T-helper 9 cell (primary cell): ENCODE measurements around the gene TMUB1.
"Not testable (repeated sequence)": the region's sequence is repeated elsewhere in the genome, so short reads cannot be mapped to it uniquely, and the experiment has no call there.

Experiments
- DNase-seq: peaks from one replicate; pipeline ENCODE4 v3.0.0-alpha.2; 2020

The TMUB1 gene

DNA sequence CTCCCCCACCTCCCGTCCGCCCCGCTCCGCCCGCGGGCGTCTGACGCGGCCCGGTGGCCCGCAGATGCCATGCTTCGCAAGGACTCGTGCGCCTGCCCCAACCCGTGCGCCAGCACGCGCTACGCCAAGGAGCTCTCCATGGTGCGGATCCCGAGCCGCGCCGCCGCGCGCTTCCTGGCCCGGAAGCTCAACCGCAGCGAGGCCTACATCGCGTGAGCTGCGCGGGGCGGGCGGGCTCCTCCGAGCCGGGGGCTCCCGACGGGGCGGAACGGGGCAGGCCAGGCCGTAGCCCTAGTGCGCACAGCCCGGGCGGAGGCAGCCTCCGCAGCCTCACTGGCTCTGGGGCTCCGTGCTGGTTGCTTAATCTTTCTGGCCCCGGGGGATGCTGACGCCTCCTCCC, 32.2 kb downstream of the TMUB1 start:
- DNase-seq, result peak; percentile 43

DNA sequence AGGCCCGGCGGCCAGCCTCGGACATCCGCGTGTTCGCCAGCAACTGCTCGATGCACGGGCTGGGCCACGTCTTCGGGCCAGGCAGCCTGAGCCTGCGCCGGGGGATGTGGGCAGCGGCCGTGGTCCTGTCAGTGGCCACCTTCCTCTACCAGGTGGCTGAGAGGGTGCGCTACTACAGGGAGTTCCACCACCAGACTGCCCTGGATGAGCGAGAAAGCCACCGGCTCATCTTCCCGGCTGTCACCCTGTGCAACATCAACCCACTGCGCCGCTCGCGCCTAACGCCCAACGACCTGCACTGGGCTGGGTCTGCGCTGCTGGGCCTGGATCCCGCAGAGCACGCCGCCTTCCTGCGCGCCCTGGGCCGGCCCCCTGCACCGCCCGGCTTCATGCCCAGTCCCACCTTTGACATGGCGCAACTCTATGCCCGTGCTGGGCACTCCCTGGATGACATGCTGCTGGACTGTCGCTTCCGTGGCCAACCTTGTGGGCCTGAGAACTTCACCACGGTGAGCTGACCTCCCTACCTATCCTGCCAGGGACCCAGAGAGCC, 34.3 kb downstream of the TMUB1 start:
- no peak for DNase-seq

DNA sequence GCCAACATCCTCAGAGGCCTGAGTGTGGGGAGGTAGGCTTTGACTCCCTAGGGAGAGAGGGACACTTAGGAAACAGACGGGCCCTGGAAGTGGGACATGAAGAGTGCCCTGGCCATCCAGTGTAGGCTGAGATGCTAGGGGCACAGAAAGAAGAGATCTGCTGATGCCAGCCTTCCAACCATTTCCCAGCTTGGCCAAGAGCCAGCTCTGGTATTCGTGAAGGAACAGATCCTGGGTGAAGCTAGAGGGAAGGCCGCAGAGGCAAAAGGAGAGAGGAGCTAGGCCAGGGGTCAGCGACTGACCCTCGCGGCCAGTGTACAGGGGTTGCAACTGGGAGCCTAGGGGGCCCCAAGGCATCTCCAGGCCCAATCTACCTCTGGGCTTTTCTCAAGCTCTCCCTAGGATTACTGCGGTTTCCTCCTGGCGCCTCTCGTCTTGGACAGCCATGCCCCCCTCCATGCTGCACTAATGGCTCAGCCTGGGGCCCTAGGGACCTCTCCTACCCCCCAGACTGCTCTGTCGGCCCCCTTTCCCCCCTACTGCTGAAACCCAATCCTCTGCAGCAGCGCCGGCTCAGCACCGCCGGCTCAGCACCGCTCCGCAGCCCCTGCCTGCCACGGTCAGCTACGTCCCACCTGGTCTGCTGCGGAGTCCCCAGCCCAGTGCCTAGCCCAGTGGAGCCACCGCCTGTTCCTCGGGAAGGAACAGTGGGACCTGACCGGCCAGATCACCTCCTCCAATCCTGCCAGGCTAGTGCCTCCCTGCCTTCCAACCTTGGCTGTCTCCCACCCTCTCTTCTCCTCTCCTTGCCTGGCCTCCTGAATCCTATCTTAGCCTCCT, 35.1 kb downstream of the TMUB1 start, which contains the start of gene ASIC3:
ASIC3 (plus strand) TSS at position 556 of the 840 bp plus-strand sequence. CDS start 355 bp downstream, outside the sequence.
- no peak for DNase-seq

DNA sequence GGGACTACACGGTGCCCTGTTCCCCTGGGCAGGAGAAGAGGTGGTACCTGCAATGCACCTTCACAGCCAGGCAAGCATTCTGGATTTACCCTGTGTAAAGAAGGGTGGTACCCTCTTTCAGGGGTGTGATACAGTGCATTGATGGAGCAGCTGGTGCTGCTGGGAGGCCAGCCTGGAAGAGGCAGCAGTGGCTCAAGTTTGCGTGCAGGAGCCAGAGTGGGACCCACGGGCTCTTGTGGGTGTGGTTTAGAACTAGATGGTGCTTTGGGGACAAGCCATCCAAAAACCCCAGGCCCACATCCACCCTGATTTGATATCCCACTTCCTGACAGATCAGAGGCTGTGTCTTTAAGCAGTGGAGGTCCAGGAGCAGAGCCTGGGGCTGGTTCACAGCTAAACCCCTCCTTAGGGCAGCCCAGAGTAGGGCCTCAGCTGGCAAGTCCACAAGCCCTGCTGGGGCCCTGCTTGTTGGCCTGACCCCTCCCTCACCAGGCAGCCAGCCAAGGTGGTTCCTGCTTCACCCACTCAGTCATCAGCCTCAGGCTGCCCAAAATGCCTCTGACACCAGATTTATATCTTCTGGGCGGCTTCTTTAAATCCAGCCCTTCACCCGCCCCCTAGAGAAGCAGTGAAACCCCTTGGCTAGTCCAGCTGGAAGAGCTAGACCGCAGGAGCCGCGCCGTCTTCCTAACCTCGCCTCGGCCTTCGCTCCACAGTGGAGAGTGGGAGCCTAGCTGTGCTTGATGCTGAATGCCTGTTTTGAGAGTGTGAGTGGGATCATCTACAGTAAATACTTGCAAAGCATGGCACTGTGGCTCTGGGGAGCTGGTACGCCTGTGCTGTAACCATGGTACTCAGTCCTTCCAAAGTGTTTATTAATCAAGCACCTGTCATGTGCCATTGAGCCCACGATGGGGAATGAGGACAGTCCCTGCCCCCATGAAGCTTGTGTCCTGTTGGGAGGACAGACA, 36.4 kb downstream of the TMUB1 start:
- no peak for DNase-seq

DNA sequence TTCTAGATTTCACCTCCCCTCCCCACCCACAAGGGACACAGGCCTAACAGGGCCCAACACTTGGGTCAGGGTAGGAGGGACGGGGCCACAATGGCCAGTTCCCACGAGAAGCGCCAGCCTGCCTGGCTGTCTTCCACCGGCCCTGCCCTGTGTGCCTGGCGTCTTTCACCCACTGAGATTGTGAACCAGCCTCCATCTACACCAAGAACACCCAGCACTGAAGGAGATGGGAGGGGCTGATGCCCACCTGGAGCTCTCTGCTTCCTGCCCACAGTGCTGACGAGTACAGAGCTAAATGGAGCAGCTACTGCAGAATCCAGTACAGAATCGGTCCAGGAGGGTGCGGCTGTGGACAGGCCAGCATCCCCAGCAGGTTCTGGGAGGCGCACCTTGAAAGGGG, 37.3 kb downstream of the TMUB1 start:
- no peak for DNase-seq

DNA sequence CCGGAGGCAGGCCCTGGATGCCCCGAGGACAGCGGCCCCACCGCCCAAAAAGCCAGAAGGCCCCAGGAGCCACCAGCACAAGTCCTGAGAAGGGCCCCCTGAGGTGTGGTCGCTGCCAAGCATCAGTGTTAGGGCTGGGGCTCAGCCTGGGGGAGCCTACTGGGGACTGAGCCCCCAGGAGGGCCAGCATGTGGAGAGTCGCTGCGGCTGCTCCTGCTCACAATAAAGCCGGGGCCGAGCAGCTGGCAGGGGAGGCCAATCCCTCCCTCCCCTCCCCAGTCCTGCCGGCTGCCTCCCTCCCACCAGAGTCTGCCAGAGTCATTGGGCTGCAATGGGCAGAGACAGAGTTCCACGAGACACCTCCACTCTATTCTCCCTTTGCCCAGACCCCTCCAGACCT, 38.0 kb downstream of the TMUB1 start:
- no peak for DNase-seq

DNA sequence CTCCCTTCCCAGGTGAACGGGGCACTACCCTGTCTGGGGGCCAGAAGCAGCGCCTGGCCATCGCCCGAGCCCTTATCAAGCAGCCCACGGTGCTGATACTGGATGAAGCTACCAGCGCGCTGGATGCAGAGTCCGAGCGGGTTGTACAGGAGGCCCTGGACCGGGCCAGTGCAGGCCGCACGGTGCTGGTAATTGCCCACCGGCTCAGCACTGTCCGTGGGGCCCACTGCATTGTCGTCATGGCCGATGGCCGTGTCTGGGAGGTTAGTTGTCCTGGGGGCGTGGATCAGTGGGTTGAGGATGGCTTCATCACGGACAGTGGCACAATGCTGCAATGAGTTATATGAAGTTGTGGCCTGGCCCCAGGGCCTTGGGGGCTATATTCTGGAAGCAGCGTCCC, 39.3 kb downstream of the TMUB1 start:
- no peak for DNase-seq

DNA sequence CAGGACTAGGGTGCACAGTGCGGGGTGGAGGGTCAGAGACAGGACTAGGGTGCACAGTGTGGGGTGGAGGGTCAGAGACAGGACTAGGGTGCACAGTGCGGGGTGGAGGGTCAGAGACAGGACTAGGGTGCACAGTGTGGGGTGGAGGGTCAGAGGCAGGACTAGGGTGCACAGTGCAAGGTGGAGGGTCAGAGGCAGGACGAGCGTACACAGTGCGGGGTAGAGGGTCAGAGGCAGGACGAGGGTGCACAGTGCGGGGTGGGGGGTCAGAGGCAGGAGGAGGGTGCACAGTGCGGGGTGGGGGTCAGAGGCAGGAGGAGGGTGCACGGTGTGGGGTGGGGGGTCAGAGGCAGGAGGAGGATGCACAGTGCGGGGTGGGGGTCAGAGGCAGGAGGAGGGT, 39.8 kb downstream of the TMUB1 start:
- not testable (repeated sequence) for DNase-seq

DNA sequence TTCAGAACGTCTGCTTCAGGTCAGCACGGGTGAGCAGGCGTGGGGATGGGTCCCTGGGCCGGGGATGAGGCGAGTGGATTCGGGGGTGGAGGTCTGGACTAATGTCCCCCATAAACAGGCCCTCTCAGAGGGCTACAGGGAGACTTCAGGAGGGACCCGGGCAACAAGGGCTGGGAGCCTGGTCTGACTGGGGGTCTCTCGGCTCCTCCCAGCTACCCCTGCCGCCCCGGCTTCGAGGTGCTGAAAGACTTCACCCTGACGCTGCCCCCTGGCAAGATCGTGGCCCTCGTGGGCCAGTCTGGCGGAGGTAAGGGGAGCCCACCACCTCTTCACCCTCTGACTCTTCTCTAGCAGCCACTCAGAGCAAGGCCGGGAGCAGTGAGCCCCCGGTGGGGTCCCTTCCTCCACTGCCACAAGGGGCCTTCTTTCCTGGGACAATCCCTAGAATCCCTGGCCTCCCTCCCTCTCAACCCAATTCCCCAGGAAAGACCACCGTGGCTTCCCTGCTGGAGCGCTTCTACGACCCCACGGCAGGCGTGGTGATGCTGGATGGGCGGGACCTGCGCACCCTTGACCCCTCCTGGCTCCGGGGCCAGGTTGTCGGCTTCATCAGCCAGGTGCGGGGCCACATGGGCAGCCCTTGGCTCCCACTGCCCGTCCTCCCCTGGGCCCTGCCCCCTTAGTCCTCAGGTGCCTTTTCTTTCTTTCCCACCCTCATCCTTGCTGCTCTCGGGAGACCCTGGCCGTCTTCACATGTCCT, 42.5 kb downstream of the TMUB1 start:
- DNase-seq, result no peak

DNA sequence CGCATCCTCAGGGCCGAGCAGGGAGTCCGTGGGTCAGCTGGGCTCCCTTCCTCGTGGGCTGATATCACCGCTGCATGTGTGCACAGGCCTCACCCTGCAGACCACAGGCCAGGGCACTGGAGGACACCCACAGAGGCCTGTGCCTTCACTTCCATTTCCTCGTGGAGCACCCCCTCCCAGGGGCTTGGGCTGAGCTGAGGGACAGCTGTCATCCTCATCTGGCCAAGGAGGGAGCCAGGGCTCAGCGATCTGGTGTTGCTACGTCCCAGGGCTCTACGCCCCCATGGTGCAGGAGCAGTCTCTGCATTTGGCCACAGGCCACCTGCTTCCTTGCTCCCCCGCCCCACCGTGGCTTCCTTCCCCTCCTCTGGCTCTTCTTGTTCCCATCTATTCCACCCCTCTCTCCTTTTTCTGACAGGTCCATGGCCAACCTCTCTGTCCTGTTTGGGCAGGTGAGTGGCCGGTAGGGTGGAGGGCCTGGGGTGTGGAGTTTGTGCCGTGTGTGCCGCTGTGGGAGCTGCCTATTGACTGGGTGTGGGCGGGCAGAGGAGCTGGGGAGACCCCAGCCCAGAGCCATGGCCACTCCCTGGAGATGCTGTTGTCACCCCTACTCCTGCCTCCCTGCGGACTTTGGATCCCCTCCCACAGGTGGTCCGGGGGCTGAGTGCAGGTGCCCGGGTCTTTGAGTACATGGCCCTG, 43.3 kb downstream of the TMUB1 start:
- no peak for DNase-seq

DNA sequence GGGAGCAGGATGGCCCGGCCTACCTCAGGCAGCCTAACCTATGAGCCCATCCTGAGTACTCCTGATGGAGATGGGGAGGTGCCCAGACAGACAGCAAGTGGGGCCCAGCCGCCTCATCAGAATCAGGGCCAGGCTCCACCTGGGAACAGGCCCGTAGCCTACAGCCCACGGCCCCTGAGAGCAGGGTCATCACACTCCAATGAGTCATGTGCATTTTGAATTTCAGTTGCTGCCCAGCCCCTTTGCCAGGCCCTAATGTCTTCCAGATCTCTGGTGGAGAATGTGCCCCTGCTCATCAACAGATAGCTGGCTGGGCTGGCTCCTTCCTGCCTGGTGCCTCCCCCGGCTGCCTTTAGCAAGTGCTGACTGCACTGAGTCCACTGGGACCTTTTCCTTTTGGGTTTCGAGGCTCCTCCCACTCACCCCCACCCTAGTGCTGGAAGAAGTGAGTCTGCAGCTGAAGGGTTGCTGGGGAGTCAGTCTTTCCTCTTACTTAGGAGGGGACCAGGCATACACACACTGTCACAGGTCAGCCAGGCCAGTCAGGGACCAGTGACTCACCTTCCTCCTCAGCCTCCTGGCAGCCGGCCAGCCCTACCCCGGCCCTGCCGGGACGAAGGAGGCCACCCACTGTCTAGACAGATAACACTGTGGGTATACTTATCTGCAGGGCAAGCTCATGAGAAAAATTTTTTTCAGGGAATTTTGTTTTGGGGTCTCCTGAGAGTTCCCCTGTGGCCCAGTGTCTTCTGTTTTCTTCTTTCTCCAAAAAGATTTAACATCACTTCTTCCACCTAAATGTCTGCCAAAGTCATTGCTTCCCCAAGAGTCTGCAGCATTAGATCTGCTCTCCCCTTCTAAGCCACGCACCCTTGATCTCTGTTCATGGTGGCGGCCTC, 44.1 kb downstream of the TMUB1 start:
- DNase-seq, result peak; percentile 20

DNA sequence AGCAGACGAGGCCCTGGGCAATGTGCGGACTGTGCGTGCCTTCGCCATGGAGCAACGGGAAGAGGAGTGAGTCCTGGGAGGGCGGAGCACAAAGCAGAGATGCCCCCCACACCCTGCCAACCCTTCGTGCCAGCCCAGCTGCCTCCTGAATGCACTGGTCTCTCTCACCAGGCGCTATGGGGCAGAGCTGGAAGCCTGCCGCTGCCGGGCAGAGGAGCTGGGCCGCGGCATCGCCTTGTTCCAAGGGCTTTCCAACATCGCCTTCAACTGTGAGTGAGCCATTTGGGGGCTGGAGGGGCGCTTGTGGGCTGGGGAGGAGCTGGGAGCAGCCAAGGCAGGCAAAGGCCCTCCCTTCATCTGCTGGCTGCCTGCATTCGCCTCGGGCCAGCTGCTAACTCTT, 47.4 kb downstream of the TMUB1 start:
- DNase-seq, result no peak

DNA sequence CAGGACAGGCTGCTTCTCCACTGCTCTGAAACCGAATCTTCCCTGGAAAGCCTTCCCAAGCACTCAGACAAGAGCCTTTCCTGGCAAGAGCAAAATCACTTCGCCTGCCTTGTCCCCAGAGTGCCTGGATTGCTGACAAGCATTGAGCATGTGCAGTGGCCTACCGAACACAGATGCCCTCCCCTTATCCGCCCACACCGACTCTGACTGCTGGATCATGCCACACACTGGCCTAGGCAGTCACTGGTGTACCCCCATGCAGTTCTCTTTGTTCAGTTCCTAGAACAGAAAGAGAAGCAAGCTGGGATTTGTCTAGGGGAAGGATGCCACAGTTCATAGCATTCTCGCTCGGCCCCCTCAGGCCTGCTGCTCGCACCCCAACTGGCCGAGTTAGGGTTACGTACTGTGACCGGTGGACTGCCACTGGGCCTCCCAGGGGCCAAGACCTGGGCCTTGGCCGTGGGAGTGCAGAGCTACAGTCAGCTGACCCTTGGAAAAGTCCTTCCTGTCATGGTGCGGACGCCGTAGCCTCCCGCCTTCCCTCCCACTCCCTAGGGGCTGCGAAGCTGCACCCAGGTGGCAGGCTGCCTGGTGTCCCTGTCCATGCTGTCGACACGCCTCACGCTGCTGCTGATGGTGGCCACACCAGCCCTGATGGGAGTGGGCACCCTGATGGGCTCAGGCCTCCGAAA, 48.1 kb downstream of the TMUB1 start:
- no peak for DNase-seq

DNA sequence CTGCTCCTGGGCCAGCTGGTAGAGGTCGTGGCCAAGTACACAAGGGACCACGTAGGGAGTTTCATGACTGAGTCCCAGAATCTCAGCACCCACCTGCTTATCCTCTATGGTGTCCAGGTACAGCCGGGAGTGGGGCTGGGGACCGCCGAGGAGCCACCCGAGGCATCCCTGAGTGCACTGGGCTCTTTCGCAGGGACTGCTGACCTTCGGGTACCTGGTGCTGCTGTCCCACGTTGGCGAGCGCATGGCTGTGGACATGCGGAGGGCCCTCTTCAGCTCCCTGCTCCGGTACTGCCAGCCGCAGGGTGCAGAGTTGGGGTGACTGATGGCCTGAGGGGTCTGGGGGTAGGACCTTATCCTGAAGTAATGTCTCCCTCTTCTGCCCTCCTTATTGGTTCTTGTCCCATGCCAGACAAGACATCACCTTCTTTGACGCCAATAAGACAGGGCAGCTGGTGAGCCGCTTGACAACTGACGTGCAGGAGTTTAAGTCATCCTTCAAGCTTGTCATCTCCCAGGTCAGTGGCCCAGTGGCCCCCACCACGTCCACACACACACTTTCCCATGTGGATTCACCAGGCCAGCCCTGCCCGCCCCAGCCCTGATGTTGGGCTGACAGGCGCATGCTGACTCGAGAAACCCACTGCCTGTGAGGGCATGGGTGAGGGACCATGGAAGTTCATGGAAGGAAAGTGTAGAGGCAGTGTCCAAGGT, 48.8 kb downstream of the TMUB1 start:
- DNase-seq, result no peak

DNA sequence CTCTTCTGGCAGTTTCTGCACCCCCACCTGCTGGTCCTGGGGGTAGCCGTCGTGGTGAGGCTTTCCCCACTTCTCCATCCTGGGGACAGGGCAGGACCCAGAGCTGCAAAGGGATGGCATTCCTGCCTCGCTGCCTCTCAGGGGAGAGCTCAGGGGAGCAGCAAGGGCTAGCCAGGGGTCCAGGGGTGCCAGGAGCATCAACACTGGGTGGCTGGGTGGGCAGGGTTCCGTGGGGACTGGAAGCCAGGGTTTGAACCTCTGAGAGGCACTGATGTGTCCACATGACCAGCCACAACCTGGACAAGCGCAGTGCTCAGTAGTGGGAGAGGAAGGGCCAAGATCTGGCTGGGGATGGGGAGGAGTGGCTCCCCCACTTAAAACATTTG, 49.4 kb downstream of the TMUB1 start:
- no peak for DNase-seq

DNA sequence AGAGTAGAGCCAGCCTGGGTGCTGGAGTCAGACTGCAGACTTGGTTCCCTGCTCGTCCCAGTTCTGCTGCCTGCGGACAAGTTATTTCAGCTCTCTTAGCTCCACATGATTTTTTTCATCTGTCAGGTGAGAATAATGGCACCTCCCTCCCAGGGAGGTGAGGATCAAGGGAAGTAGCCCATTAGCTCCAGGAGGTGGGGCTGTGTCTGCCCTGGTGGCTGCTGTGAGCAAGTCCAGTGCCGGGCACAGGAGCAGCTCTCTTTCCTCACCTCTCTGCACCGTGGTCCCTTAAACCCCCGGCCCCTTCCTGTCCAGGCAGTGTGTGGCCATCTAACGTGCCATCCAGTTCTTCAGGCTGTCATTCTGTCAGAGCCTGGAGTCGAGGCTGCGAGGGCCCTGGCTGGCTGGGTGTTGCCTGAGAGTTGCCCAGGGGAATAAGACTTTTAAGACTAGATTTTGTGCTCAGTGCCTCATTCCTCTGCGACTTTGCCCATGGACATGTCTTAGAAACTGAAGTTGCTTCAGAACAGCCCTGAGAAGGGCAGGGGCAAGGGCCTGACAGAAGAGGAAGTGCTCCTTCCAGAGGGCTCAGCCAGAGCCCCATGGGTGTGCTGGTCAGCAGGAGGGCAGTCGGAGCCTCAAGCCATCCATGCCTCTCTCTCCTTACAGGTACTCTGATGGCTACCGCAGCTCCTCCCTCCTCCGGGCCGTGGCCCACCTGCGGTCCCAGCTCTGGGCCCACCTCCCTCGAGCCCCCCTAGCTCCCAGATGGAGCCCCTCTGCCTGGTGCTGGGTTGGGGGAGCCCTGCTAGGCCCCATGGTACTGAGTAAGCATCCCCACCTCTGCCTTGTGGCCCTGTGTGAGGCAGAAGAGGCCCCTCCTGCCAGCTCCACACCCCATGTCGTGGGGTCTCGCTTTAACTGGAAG, 50.1 kb downstream of the TMUB1 start:
- DNase-seq, result no peak
